ENCODE measurements around the gene CSTPP1.
"Not testable (repeated sequence)": the region's sequence is repeated elsewhere in the genome, so short reads cannot be mapped to it uniquely, and the experiment has no call there.

The CSTPP1 gene

GRCh38 chr11:46912526-46913150 is 23.9 kb upstream of the CSTPP1 start:
- no peak for DNase-seq (ENCODE audit: low spot score)

- no peak for DNase-seq (ENCODE audit: low spot score)
Measured at GRCh38 chr11:46913484-46913883, 23.1 kb upstream of the CSTPP1 start.

GRCh38 chr11:46914363-46914762 is 22.2 kb upstream of the CSTPP1 start:
- no peak for DNase-seq (ENCODE audit: low spot score)

- DNase-seq (ENCODE audit: low spot score): no peak
Measured at GRCh38 chr11:46914910-46915309, 21.7 kb upstream of the CSTPP1 start.

- peak; percentile 33 for DNase-seq (ENCODE audit: low spot score)
Measured at GRCh38 chr11:46916286-46917108, 20.1 kb upstream of the CSTPP1 start.

GRCh38 chr11:46917109-46917761 is 19.3 kb upstream of the CSTPP1 start:
- DNase-seq (ENCODE audit: low spot score): no peak

GRCh38 chr11:46917762-46918082 is 18.8 kb upstream of the CSTPP1 start:
- DNase-seq (ENCODE audit: low spot score): no peak

GRCh38 chr11:46918083-46918787 is 18.3 kb upstream of the CSTPP1 start, which contains the start of gene LRP4:
Gene LRP4, minus strand, starts transcription at chr11:46918550. Its CDS starts 171 bp downstream, at chr11:46918379.
- peak; percentile 48 for DNase-seq (ENCODE audit: low spot score)

GRCh38 chr11:46918788-46919513 is 17.6 kb upstream of the CSTPP1 start:
- no peak for DNase-seq (ENCODE audit: low spot score)

GRCh38 chr11:46920755-46921154 is 15.8 kb upstream of the CSTPP1 start:
- DNase-seq (ENCODE audit: low spot score): no peak

- not testable (repeated sequence) for DNase-seq (ENCODE audit: low spot score)
Measured at GRCh38 chr11:46927928-46928327, 8.6 kb upstream of the CSTPP1 start.

GRCh38 chr11:46928701-46929100 is 7.9 kb upstream of the CSTPP1 start:
- not testable (repeated sequence) for DNase-seq (ENCODE audit: low spot score)

GRCh38 chr11:46930089-46930488 is 6.5 kb upstream of the CSTPP1 start:
- peak; percentile 63 for DNase-seq (ENCODE audit: low spot score)

GRCh38 chr11:46942172-46942571 is 5.6 kb downstream of the CSTPP1 start:
- peak; percentile 53 for DNase-seq (ENCODE audit: low spot score)

- no peak for DNase-seq (ENCODE audit: low spot score)
Measured at GRCh38 chr11:46944356-46945075, 8.0 kb downstream of the CSTPP1 start.

GRCh38 chr11:46947399-46948077 is 11.0 kb downstream of the CSTPP1 start:
- DNase-seq (ENCODE audit: low spot score): no peak

- peak; percentile 51 for DNase-seq (ENCODE audit: low spot score)
Measured at GRCh38 chr11:46948378-46949131, 12.0 kb downstream of the CSTPP1 start.

GRCh38 chr11:46949297-46949696 is 12.7 kb downstream of the CSTPP1 start:
- DNase-seq (ENCODE audit: low spot score): no peak

GRCh38 chr11:46951864-46952263 is 15.3 kb downstream of the CSTPP1 start:
- DNase-seq (ENCODE audit: low spot score): no peak

GRCh38 chr11:46952553-46952952 is 16.0 kb downstream of the CSTPP1 start:
- DNase-seq (ENCODE audit: low spot score): no peak

Measured in LoVo (cell line).